SU-DHL-6 (cell line): ENCODE results near the gene MTRFR.
A peak's percentile ranks its signal among the peaks of the same experiment; 100 is the strongest.

Source experiments
- H2AFZ ChIP-seq: fragments of 200-600 bp; sonication (generic); 2 replicates; pipeline ENCODE4 v1.6.1; 2014; ENCODE audit warnings: low read depth, mild to moderate bottlenecking, moderate library complexity, mixed read lengths, antibody characterized with exemption, low read length; ENCODE audit not compliant: severe bottlenecking
- H3F3A ChIP-seq: fragments of 200-600 bp; shearing (Covaris generic); 2 replicates; pipeline ENCODE4 v1.6.0; 2016; ENCODE audit warnings: antibody characterized with exemption, mild to moderate bottlenecking; ENCODE audit not compliant: insufficient read depth
- H3K27ac ChIP-seq: fragments of 200-600 bp; sonication (generic); 2 replicates; pipeline ENCODE4 v1.5.1; 2016; ENCODE audit warnings: low read depth, mild to moderate bottlenecking, low read length, moderate library complexity, mixed read lengths
- H3K27me3 ChIP-seq: fragments of 200-600 bp; sonication (generic), shearing (Covaris generic); 2 replicates; pipeline ENCODE4 v1.6.0; 2014; ENCODE audit warnings: mild to moderate bottlenecking, low read length
- H3K36me3 ChIP-seq: fragments of 200-600 bp; sonication (generic); 2 replicates; pipeline ENCODE4 v1.6.1; 2014; ENCODE audit warnings: mild to moderate bottlenecking, low read length, mixed read lengths
- H3K4me2 ChIP-seq: fragments of 300-600, 200-600 bp; shearing (Covaris generic), sonication (generic); 2 replicates; pipeline ENCODE4 v1.6.0; 2014; ENCODE audit warnings: low read length, low read depth, mild to moderate bottlenecking; ENCODE audit not compliant: poor library complexity, severe bottlenecking
- H3K4me3 ChIP-seq: fragments of 200-600 bp; sonication (generic); 2 replicates; pipeline ENCODE4 v1.5.1; 2014; ENCODE audit warnings: antibody characterized with exemption, low read length, mild to moderate bottlenecking, mixed read lengths; ENCODE audit not compliant: insufficient read depth, poor library complexity, severe bottlenecking
- H3K79me2 ChIP-seq: fragments of 200-600 bp; sonication (generic); 2 replicates; pipeline ENCODE4 v1.6.1; 2014; ENCODE audit warnings: mild to moderate bottlenecking, low read length, moderate library complexity; ENCODE audit not compliant: insufficient read depth
- H3K9ac ChIP-seq: fragments of 200-600 bp; sonication (generic); 2 replicates; pipeline ENCODE4 v1.7.0; 2014; ENCODE audit warnings: mild to moderate bottlenecking, low read length
- H3K9me2 ChIP-seq: fragments of 200-600 bp; sonication (generic); replicated peaks from 2 replicates; pipeline ENCODE4 v1.6.1; 2014; ENCODE audit warnings: low read length; ENCODE audit not compliant: insufficient read depth
- H3K9me3 ChIP-seq: fragments of 200-600 bp; sonication (generic); 2 replicates; pipeline ENCODE4 v1.6.1; 2014; ENCODE audit warnings: low read length, mixed read lengths; ENCODE audit not compliant: insufficient read depth
- H4K20me1 ChIP-seq: fragments of 200-600 bp; sonication (generic); 2 replicates; pipeline ENCODE4 v1.6.1; 2014; ENCODE audit warnings: low read depth, mild to moderate bottlenecking, antibody characterized with exemption, low read length, moderate library complexity, mixed read lengths
- CTCF ChIP-seq: fragments of 200-600 bp; sonication (generic); IDR thresholded peaks from one replicate; pipeline ENCODE4 v1.5.1; 2017; ENCODE audit warnings: antibody characterized with exemption, mild to moderate bottlenecking, low read length, moderate library complexity; ENCODE audit not compliant: insufficient read depth, poor library complexity, severe bottlenecking
- EZH2phosphoT487 ChIP-seq: fragments of 200-600 bp; sonication (generic), shearing (Covaris generic); conservative IDR thresholded peaks from 2 replicates; pipeline ENCODE4 v1.6.1; 2018; ENCODE audit warnings: mild to moderate bottlenecking, antibody characterized with exemption, low read length, moderate library complexity, mixed read lengths

The MTRFR gene

GRCh38 chr12:123232807-123233504, at the start of gene MTRFR, which contains the start of gene MPHOSPH9:
Gene MTRFR, plus strand, starts transcription at chr12:123233436. Its CDS starts 20,239 bp downstream, at chr12:123253675.
Gene MPHOSPH9, minus strand, starts transcription at chr12:123233141. Its CDS starts 2,777 bp downstream, at chr12:123230364.
- Histone ChIP-seq H3K9me3 (no peaks in the 10 kb centered on the region), H3K79me2 (peaks cover 81% of the 10 kb centered on the region), H4K20me1 (peaks cover 5% of the 10 kb centered on the region; the same call in 1 of the 2 replicates), H3K4me3 (peak within 1 kb of the TSS; percentile 97), H3K27me3 (no peaks in the 10 kb centered on the region), H2AFZ (peak within 1 kb of the TSS; percentile 80), H3K36me3 (peaks cover 17% of the 10 kb centered on the region), H3K27ac (peak within 1 kb of the TSS; percentile 82), H3F3A (peaks cover 22% of the 10 kb centered on the region), H3K9ac (peak within 1 kb of the TSS; percentile 92), H3K4me2 (peak within 1 kb of the TSS; percentile 95), H3K9me2 (no peaks in the 10 kb centered on the region)
- TF ChIP-seq CTCF, result no peak
- no peak for TF ChIP-seq EZH2phosphoT487

- Histone ChIP-seq H2AFZ (no peak overlapping the region), H3K9me3 (no peaks in the 10 kb centered on the region), H3K36me3 (peaks cover 25% of the 10 kb centered on the region; the same call in 1 of the 2 replicates), H3K4me3 (no peak overlapping the region), H3K9ac (no peak overlapping the region), H4K20me1 (no peaks in the 10 kb centered on the region), H3K27me3 (no peaks in the 10 kb centered on the region), H3K4me2 (no peak overlapping the region), H3K9me2 (no peaks in the 10 kb centered on the region), H3K27ac (no peak overlapping the region), H3K79me2 (no peaks in the 10 kb centered on the region), H3F3A (no peaks in the 10 kb centered on the region)
- no peak for TF ChIP-seq EZH2phosphoT487
- TF ChIP-seq CTCF, result no peak
These were observed 45.6 kb upstream of the MTRFR start for GRCh38 chr12:123187637-123188036.

GRCh38 chr12:123199936-123200335, 33.3 kb upstream of the MTRFR start:
- H3K4me3 ChIP-seq, result no peak overlapping the region
- peaks cover 37% of the 10 kb centered on the region for H3K36me3 ChIP-seq
- H3K79me2 ChIP-seq, result no peaks in the 10 kb centered on the region
- no peaks in the 10 kb centered on the region for H3K27me3 ChIP-seq
- H2AFZ ChIP-seq, result no peak overlapping the region
- no peaks in the 10 kb centered on the region for H3F3A ChIP-seq
- no peaks in the 10 kb centered on the region for H3K9me3 ChIP-seq
- H4K20me1 ChIP-seq, result no peaks in the 10 kb centered on the region
- H3K27ac ChIP-seq, result no peak overlapping the region
- no peak overlapping the region for H3K4me2 ChIP-seq
- H3K9me2 ChIP-seq, result no peaks in the 10 kb centered on the region
- no peak overlapping the region for H3K9ac ChIP-seq
- no peak for TF ChIP-seq CTCF
